ENCODE results near the gene SLC38A9.

DNA sequence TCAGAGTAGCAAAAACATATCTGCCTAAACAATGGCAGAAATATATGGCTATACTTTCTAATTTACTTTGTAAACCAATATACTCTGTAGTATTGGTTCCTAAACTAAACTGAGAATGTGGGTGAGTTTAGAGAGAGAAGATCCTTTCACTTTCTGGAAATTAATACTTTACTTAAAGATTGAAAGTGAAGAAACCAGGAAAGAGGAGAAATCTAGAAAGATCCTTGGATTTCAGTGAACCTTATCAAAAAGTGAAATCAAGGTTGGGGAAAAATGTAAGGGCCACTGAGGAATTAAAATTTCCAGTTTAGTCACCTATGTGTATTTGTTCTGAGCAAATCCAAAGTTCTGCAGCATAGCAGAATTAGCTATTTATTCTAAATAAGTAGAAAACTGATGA lies 5.9 kb downstream of the SLC38A9 start:
- no peak for TF ChIP-seq CTCF (IDR thresholded peaks at IDR 0.05)
- no peak for TF ChIP-seq POLR2AphosphoS5 (IDR thresholded peaks at IDR 0.05)

Data from prostate gland (tissue), 2 donors.